Progenitor cell of endocrine pancreas (in vitro differentiated cells): ENCODE results near the gene DGKG. TPM values are rescaled to one million over a fixed set of nuclear protein-coding genes. Genes with fewer than 3 reads are reported as not detected.

Source experiments
- DNase-seq: peaks from one replicate; pipeline ENCODE4 v3.0.0; 2021; ENCODE audit warnings: low spot score; ENCODE audit not compliant: unreplicated experiment
- H3K27ac Mint-ChIP-seq: 2 replicates; pipeline ENCODE4 v1.8.0; 2021; ENCODE audit warnings: mild to moderate bottlenecking, moderate library complexity, mixed read lengths
- H3K27me3 Mint-ChIP-seq: 2 replicates; pipeline ENCODE4 v1.8.0; 2021; ENCODE audit warnings: mixed read lengths
- H3K36me3 Mint-ChIP-seq: 2 replicates; pipeline ENCODE4 v1.8.0; 2022; ENCODE audit warnings: mixed read lengths; ENCODE audit not compliant: insufficient read depth
- H3K4me1 Mint-ChIP-seq: 2 replicates; pipeline ENCODE4 v1.8.0; 2021; ENCODE audit warnings: low read depth, mixed read lengths
- H3K4me3 Mint-ChIP-seq: 2 replicates; pipeline ENCODE4 v1.8.0; 2021; ENCODE audit warnings: low read depth, mild to moderate bottlenecking, moderate library complexity, mixed read lengths
- H3K9me3 Mint-ChIP-seq: 2 replicates; pipeline ENCODE4 v1.8.0; 2021; ENCODE audit warnings: low read depth, mixed read lengths
- CTCF ChIP-seq: fragments of 200-600 bp; sonication (generic); IDR thresholded peaks from one replicate; pipeline ENCODE4 v1.5.0; 2021; ENCODE audit warnings: antibody characterized with exemption, mild to moderate bottlenecking; ENCODE audit not compliant: unreplicated experiment
- total RNA-seq: library from RNA; stranded (reverse); gene quantifications from 2 replicates; pipeline ENCODE4 v1.2.1, GENCODE V29; 2021

Gene DGKG
- total RNA-seq, 1 donor from 2014 or later, result 0.17 TPM

- peaks cover 15% of the 10 kb centered on the region for H3K4me1 Mint-ChIP-seq
Measured at GRCh38 chr3:186213946-186214345, 148.1 kb downstream of the DGKG start.

GRCh38 chr3:186212611-186213010 lies 149.4 kb downstream of the DGKG start:
- Mint-ChIP-seq H3K36me3 (no peaks in the 10 kb centered on the region), H3K27me3 (peaks cover 19% of the 10 kb centered on the region), H3K4me1 (peaks cover 15% of the 10 kb centered on the region), H3K27ac (no peak overlapping the region), H3K4me3 (no peak overlapping the region), H3K9me3 (no peaks in the 10 kb centered on the region)
- TF ChIP-seq CTCF, result no peak
- no peak for DNase-seq

More at GRCh38 chr3:186213946-186214345, 148.1 kb downstream of the DGKG start:
- Mint-ChIP-seq H3K36me3 (no peaks in the 10 kb centered on the region), H3K27me3 (peaks cover 15% of the 10 kb centered on the region), H3K9me3 (no peaks in the 10 kb centered on the region), H3K27ac (no peak overlapping the region), H3K4me3 (no peak overlapping the region)
- no peak for TF ChIP-seq CTCF
- no peak for DNase-seq

GRCh38 chr3:186210852-186211500 lies 151.1 kb downstream of the DGKG start:
- Mint-ChIP-seq H3K27ac (no peak overlapping the region), H3K4me3 (no peak overlapping the region), H3K4me1 (peaks cover 15% of the 10 kb centered on the region), H3K9me3 (no peaks in the 10 kb centered on the region), H3K36me3 (no peaks in the 10 kb centered on the region), H3K27me3 (peaks cover 16% of the 10 kb centered on the region)
- no peak for TF ChIP-seq CTCF
- DNase-seq, result no peak

GRCh38 chr3:186209810-186210752 lies 152.0 kb downstream of the DGKG start:
- no peak for TF ChIP-seq CTCF
- Mint-ChIP-seq H3K27me3 (peaks cover 16% of the 10 kb centered on the region), H3K27ac (no peak overlapping the region), H3K4me1 (peaks cover 15% of the 10 kb centered on the region), H3K36me3 (no peaks in the 10 kb centered on the region), H3K9me3 (no peaks in the 10 kb centered on the region), H3K4me3 (no peak overlapping the region)
- no peak for DNase-seq

- peaks cover 16% of the 10 kb centered on the region for H3K27me3 Mint-ChIP-seq
- no peak for TF ChIP-seq CTCF
- no peaks in the 10 kb centered on the region for H3K36me3 Mint-ChIP-seq
- H3K9me3 Mint-ChIP-seq, result no peaks in the 10 kb centered on the region
- no peak for DNase-seq
- H3K4me1 Mint-ChIP-seq, result peaks cover 15% of the 10 kb centered on the region
- no peak overlapping the region for H3K4me3 Mint-ChIP-seq
- H3K27ac Mint-ChIP-seq, result no peak overlapping the region
Measured at GRCh38 chr3:186208296-186208989, 153.6 kb downstream of the DGKG start.
